Keratinocyte (primary cell): ENCODE measurements around the gene LPO. TPM values are rescaled to one million over a fixed set of nuclear protein-coding genes. Genes with fewer than 3 reads are reported as not detected.
A peak's percentile ranks its signal among the peaks of the same experiment; 100 is the strongest.

Source experiments
- DNase-seq: peaks from one replicate; pipeline ENCODE4 v3.0.0-alpha.2; 2011; ENCODE audit warnings: low read depth, missing footprints, low spot score
- FAIRE-seq: peaks from 2 replicates; lab custom pipeline; 2011; peaks lifted over from hg19 to GRCh38; lab: Jason Lieb, UNC
- H2AFZ ChIP-seq: 2 replicates; pipeline ENCODE4 v1.6.0; 2012; ENCODE audit warnings: low read length, control low read depth, inconsistent platforms; ENCODE audit not compliant: control insufficient read depth
- H3K27ac ChIP-seq: 2 replicates; pipeline ENCODE4 v1.5.1; 2011; ENCODE audit warnings: low read length; ENCODE audit not compliant: control insufficient read depth, insufficient read depth
- H3K27me3 ChIP-seq: 3 replicates; pipeline ENCODE4 v1.6.0; 2011; ENCODE audit warnings: low read length; ENCODE audit not compliant: control insufficient read depth, insufficient read depth; ENCODE audit errors: extremely low read depth
- H3K36me3 ChIP-seq, 2 experiments: 2 replicates in 1 of 2; 3 replicates in 1 of 2; pipeline ENCODE4 v1.5.1; 2011; ENCODE audit warnings: low read length in 2 of 2, mild to moderate bottlenecking in 1 of 2; ENCODE audit not compliant: control insufficient read depth in 2 of 2, insufficient read depth in 2 of 2; ENCODE audit errors: extremely low read depth in 1 of 2
- H3K4me1 ChIP-seq: 3 replicates; pipeline ENCODE4 v1.5.1; 2011; ENCODE audit warnings: low read length; ENCODE audit not compliant: control insufficient read depth, insufficient read depth; ENCODE audit errors: extremely low read depth
- H3K4me2 ChIP-seq: 3 replicates; pipeline ENCODE4 v1.6.0; 2011; ENCODE audit warnings: low read depth, low read length; ENCODE audit not compliant: control insufficient read depth, insufficient read depth; ENCODE audit errors: extremely low read depth
- H3K4me3 ChIP-seq, 3 experiments: fragments of 200-600 bp in 1 of 3; sonication (generic) in 1 of 3; 2 replicates in 2 of 3; 3 replicates in 1 of 3; pipeline ENCODE4 v1.5.1; 2011 to 2016; ENCODE audit warnings: low read length in 3 of 3, mild to moderate bottlenecking in 3 of 3, control low read depth in 2 of 3, inconsistent platforms in 1 of 3, low read depth in 1 of 3, mixed read lengths in 1 of 3, mixed run types in 1 of 3, moderate library complexity in 1 of 3; ENCODE audit not compliant: control insufficient read depth in 2 of 3, insufficient read depth in 2 of 3; ENCODE audit errors: extremely low read depth in 1 of 3
- H3K79me2 ChIP-seq: 2 replicates; pipeline ENCODE4 v1.6.0; 2012; ENCODE audit warnings: low read length; ENCODE audit not compliant: control insufficient read depth, insufficient read depth
- H3K9ac ChIP-seq: 3 replicates; pipeline ENCODE4 v1.6.0; 2011; ENCODE audit warnings: low read length; ENCODE audit not compliant: control insufficient read depth, insufficient read depth; ENCODE audit errors: extremely low read depth
- H3K9me1 ChIP-seq: 3 replicates; pipeline ENCODE4 v1.6.0; 2011; ENCODE audit warnings: low read length; ENCODE audit not compliant: control insufficient read depth, insufficient read depth; ENCODE audit errors: extremely low read depth
- H3K9me3 ChIP-seq: 2 replicates; pipeline ENCODE4 v1.5.1; 2012; ENCODE audit warnings: low read depth, low read length; ENCODE audit not compliant: control insufficient read depth
- H4K20me1 ChIP-seq: 3 replicates; pipeline ENCODE4 v1.6.0; 2011; ENCODE audit warnings: low read length; ENCODE audit not compliant: control insufficient read depth, insufficient read depth; ENCODE audit errors: extremely low read depth
- CTCF ChIP-seq, 3 experiments: IDR thresholded peaks in 1 of 3; conservative IDR thresholded peaks in 1 of 3; optimal IDR thresholded peaks in 1 of 3; 2 replicates in 2 of 3; 3 replicates in 1 of 3; pipeline versions ENCODE3 to v1.5.1; 2011; ENCODE audit warnings: low read length in 3 of 3, mild to moderate bottlenecking in 3 of 3, moderate library complexity in 2 of 3, control low read depth in 1 of 3, inconsistent platforms in 1 of 3; ENCODE audit not compliant: insufficient read depth in 2 of 3; ENCODE audit errors: extremely low read depth in 1 of 3
- EZH2 ChIP-seq: IDR thresholded peaks from one replicate; pipeline ENCODE4 v1.6.1; 2012; ENCODE audit warnings: inconsistent platforms, mild to moderate bottlenecking, low read length, moderate library complexity
- dilution Hi-C: fragments of 300-500 bp; cut with MboI; formaldehyde crosslinking; loops from one replicate; pipeline ENCODE4 v1.7.0; 2020; ENCODE audit warnings: low sequenced_read_pairs; ENCODE audit not compliant: extremely low pct_ligation_motif_present
- polyA plus RNA-seq, 5 experiments: library from polyadenylated mRNA; depleted of rRNA in 3 of 5; stranded (reverse) in 3 of 5; stranded (forward) in 1 of 5; unstranded in 1 of 5; fragments of >200 nt; gene quantifications; 1 replicate in 1 of 5; 2 replicates in 3 of 5; 3 replicates in 1 of 5; pipeline versions ENCODE4 v1.2.1 to v1.2.3, GENCODE V29; 2011 to 2012; ENCODE audit warnings: missing spikeins in 2 of 5, low read depth in 1 of 5, low replicate concordance in 1 of 5

LPO gene
- polyA plus RNA-seq, 1 donor (not counting 4 experiments of a cell fraction or from before 2014, with no cell fraction given): not detected

- Histone ChIP-seq H3K4me3 (no peak overlapping the region), H3K36me3 (no peaks in the 10 kb centered on the region), H2AFZ (no peak overlapping the region), H3K9me3 (no peaks in the 10 kb centered on the region), H4K20me1 (no peaks in the 10 kb centered on the region), H3K79me2 (no peaks in the 10 kb centered on the region), H3K27me3 (peaks cover 5% of the 10 kb centered on the region), H3K4me1 (no peaks in the 10 kb centered on the region), H3K4me2 (no peak overlapping the region), H3K9ac (no peak overlapping the region), H3K27ac (no peak overlapping the region), H3K9me1 (no peaks in the 10 kb centered on the region)
- DNase-seq: no peak
- FAIRE-seq: no peak
- no peak for TF ChIP-seq EZH2
- TF ChIP-seq CTCF (optimal IDR thresholded peaks at IDR 0.05 in 1 of 3, IDR thresholded peaks at IDR 0.05 in 1 of 3, conservative IDR thresholded peaks at IDR 0.05 in 1 of 3; ENCODE audit: extremely low read depth in 1 of 3, insufficient read depth in 2 of 3, low read length in 3 of 3): no peak
- dilution Hi-C loops: no loop called here
Observed at GRCh38 chr17:58307468-58308172, 69.2 kb downstream of the LPO start.

- dilution Hi-C loops: no loop called here
- H3K9me1 ChIP-seq: no peaks in the 10 kb centered on the region
- H3K79me2 ChIP-seq: no peaks in the 10 kb centered on the region
- no peaks in the 10 kb centered on the region for H4K20me1 ChIP-seq
- TF ChIP-seq CTCF (optimal IDR thresholded peaks at IDR 0.05 in 1 of 3, IDR thresholded peaks at IDR 0.05 in 1 of 3, conservative IDR thresholded peaks at IDR 0.05 in 1 of 3; ENCODE audit: extremely low read depth in 1 of 3, insufficient read depth in 2 of 3, low read length in 3 of 3): peak in 1 of 3 experiments; percentile 50
- no peak for TF ChIP-seq EZH2
- H3K9ac ChIP-seq: no peak overlapping the region
- no peaks in the 10 kb centered on the region for H3K4me1 ChIP-seq
- peaks cover 5% of the 10 kb centered on the region for H3K27me3 ChIP-seq
- H3K4me2 ChIP-seq: no peak overlapping the region
- H3K27ac ChIP-seq: no peak overlapping the region
- H3K4me3 ChIP-seq: no peak overlapping the region
- H2AFZ ChIP-seq: no peak overlapping the region
- no peaks in the 10 kb centered on the region for H3K36me3 ChIP-seq
- H3K9me3 ChIP-seq: no peaks in the 10 kb centered on the region
- no peak for DNase-seq
- no peak for FAIRE-seq
Observed at GRCh38 chr17:58308173-58308984, 70.0 kb downstream of the LPO start.
